ENCODE measurements around the gene SLC25A45. TPM values are rescaled to one million over a fixed set of nuclear protein-coding genes. Genes with fewer than 3 reads are reported as not detected.

The SLC25A45 gene
- total RNA-seq, 4 donors from 2014 or later: 3.9 to 6.2 (median 4.7) TPM

GRCh38 chr11:65381716-65382032 is 772 bp downstream of the SLC25A45 start:
- no peak for DNase-seq (ENCODE audit: low spot score in 2 of 2)
- Histone ChIP-seq H3K27ac (peak overlapping the region; percentile 96), H3K4me1 (peaks cover 62% of the 10 kb centered on the region), H3K36me3 (no peaks in the 10 kb centered on the region), H3K27me3 (no peaks in the 10 kb centered on the region), H3K4me3 (peak overlapping the region; percentile 43), H3K9me3 (no peaks in the 10 kb centered on the region)
- TF ChIP-seq POLR2A (IDR thresholded peaks at IDR 0.05): no peak
- TF ChIP-seq EP300 (IDR thresholded peaks at IDR 0.05): no peak
- no peak for TF ChIP-seq POLR2AphosphoS5 (IDR thresholded peaks at IDR 0.05)
- TF ChIP-seq CTCF (IDR thresholded peaks at IDR 0.05): no peak
- 17% methylated on average over 3 of the region's 6 CpGs for WGBS

- no peaks in the 10 kb centered on the region for H3K27me3 ChIP-seq
- H3K27ac ChIP-seq: peak overlapping the region; percentile 96
- DNase-seq (ENCODE audit: low spot score in 2 of 2): no peak
- H3K4me1 ChIP-seq: peaks cover 54% of the 10 kb centered on the region
- H3K9me3 ChIP-seq: no peaks in the 10 kb centered on the region
- H3K4me3 ChIP-seq: no peak overlapping the region
- WGBS: 83% methylated on average over 12 of the region's 16 CpGs
- no peaks in the 10 kb centered on the region for H3K36me3 ChIP-seq
- TF ChIP-seq POLR2AphosphoS5 (IDR thresholded peaks at IDR 0.05) (no peak), POLR2A (IDR thresholded peaks at IDR 0.05) (no peak), CTCF (IDR thresholded peaks at IDR 0.05) (no peak), EP300 (IDR thresholded peaks at IDR 0.05) (no peak)
These were observed 1.9 kb downstream of the SLC25A45 start for GRCh38 chr11:65380460-65381119.

GRCh38 chr11:65379698-65380459 is 2.6 kb downstream of the SLC25A45 start:
- Histone ChIP-seq H3K27me3 (no peaks in the 10 kb centered on the region), H3K4me3 (no peak overlapping the region), H3K4me1 (peaks cover 52% of the 10 kb centered on the region), H3K9me3 (no peaks in the 10 kb centered on the region), H3K36me3 (no peaks in the 10 kb centered on the region), H3K27ac (no peak overlapping the region)
- WGBS: 93% methylated on average over 9 of the region's 13 CpGs
- no peak for DNase-seq (ENCODE audit: low spot score in 2 of 2)
- no peak for TF ChIP-seq CTCF (IDR thresholded peaks at IDR 0.05)
- TF ChIP-seq EP300 (IDR thresholded peaks at IDR 0.05): no peak
- TF ChIP-seq POLR2AphosphoS5 (IDR thresholded peaks at IDR 0.05): no peak
- no peak for TF ChIP-seq POLR2A (IDR thresholded peaks at IDR 0.05)

GRCh38 chr11:65378928-65379638 is 3.4 kb downstream of the SLC25A45 start:
- H3K4me3 ChIP-seq: no peak overlapping the region
- DNase-seq (ENCODE audit: low spot score in 2 of 2): no peak
- no peaks in the 10 kb centered on the region for H3K9me3 ChIP-seq
- H3K4me1 ChIP-seq: peaks cover 45% of the 10 kb centered on the region
- H3K27ac ChIP-seq: no peak overlapping the region
- TF ChIP-seq EP300 (IDR thresholded peaks at IDR 0.05): no peak
- TF ChIP-seq POLR2AphosphoS5 (IDR thresholded peaks at IDR 0.05): no peak
- no peak for TF ChIP-seq CTCF (IDR thresholded peaks at IDR 0.05)
- TF ChIP-seq POLR2A (IDR thresholded peaks at IDR 0.05): no peak
- 91% methylated on average over 6 of the region's 14 CpGs for WGBS
- no peaks in the 10 kb centered on the region for H3K27me3 ChIP-seq
- H3K36me3 ChIP-seq: no peaks in the 10 kb centered on the region

Data from suprapubic skin (tissue), 4 donors.